ENCODE results near the gene MLF2. TPM values are rescaled to one million over a fixed set of nuclear protein-coding genes. Genes with fewer than 3 reads are reported as not detected.
A peak's percentile ranks its signal among the peaks of the same experiment; 100 is the strongest.
"Not testable (repeated sequence)": the region's sequence is repeated elsewhere in the genome, so short reads cannot be mapped to it uniquely, and the experiment has no call there.

The MLF2 gene
- total RNA-seq, 2 experiments from 2014 or later = 142 to 144 TPM

- H3K9me3 Mint-ChIP-seq (ENCODE audit: low read depth); H3K36me3 Mint-ChIP-seq (ENCODE audit: low read depth); H3K4me1 Mint-ChIP-seq; DNase-seq; H3K27me3 Mint-ChIP-seq; POLR2A ChIA-PET; CTCF ChIA-PET; ATAC-seq; intact Hi-C loops (cut with DNase I, micrococcal nuclease); H3K4me3 Mint-ChIP-seq: not testable (repeated sequence)
- peak overlapping the region; percentile 1 for H3K27ac Mint-ChIP-seq
Observed at GRCh38 chr12:6716031-6716873, 36.7 kb downstream of the MLF2 start.

GRCh38 chr12:6708960-6709394 is 44.0 kb downstream of the MLF2 start:
- Mint-ChIP-seq H3K27me3 (peaks cover 12% of the 10 kb centered on the region), H3K4me3 (peak overlapping the region; percentile 20), H3K36me3 (ENCODE audit: low read depth) (no peaks in the 10 kb centered on the region), H3K4me1 (peaks cover 10% of the 10 kb centered on the region), H3K27ac (peak overlapping the region; percentile 81), H3K9me3 (ENCODE audit: low read depth) (no peaks in the 10 kb centered on the region)
- peak; percentile 82 for ATAC-seq
- peak; percentile 62 for DNase-seq
- intact Hi-C loops (cut with DNase I, micrococcal nuclease) = no loop called here
- ChIA-PET POLR2A (interaction anchor here (0.6 to 1.8 kb wide), 6 partner anchors 14 to 143 kb away, joined by 3 to 10 read pairs (median 4); partner anchors contain the start of genes COPS7A, GPR162, USP5 and ZNF384), CTCF (interaction anchor here (0.6 to 1.9 kb wide), 6 partner anchors 9 to 332 kb away, joined by 3 to 5 read pairs (median 3); no protein-coding TSS in a partner anchor)

- intact Hi-C loops (cut with DNase I, micrococcal nuclease); H3K36me3 Mint-ChIP-seq (ENCODE audit: low read depth); H3K4me3 Mint-ChIP-seq; H3K4me1 Mint-ChIP-seq; ATAC-seq; H3K27ac Mint-ChIP-seq; DNase-seq; H3K9me3 Mint-ChIP-seq (ENCODE audit: low read depth): not testable (repeated sequence)
- peaks cover 15% of the 10 kb centered on the region for H3K27me3 Mint-ChIP-seq
- CTCF ChIA-PET = interaction anchor here (1.1 to 1.9 kb wide), 2 partner anchors 88 to 147 kb away, joined by 3 to 5 read pairs; no protein-coding TSS in a partner anchor
- POLR2A ChIA-PET = interaction anchor here (1.3 to 1.8 kb wide), 3 partner anchors 19 to 144 kb away, joined by 3 to 7 read pairs (median 3); partner anchors contain the start of genes GPR162, USP5 and ZNF384
Observed at GRCh38 chr12:6708351-6708750, 44.6 kb downstream of the MLF2 start.

DNA sequence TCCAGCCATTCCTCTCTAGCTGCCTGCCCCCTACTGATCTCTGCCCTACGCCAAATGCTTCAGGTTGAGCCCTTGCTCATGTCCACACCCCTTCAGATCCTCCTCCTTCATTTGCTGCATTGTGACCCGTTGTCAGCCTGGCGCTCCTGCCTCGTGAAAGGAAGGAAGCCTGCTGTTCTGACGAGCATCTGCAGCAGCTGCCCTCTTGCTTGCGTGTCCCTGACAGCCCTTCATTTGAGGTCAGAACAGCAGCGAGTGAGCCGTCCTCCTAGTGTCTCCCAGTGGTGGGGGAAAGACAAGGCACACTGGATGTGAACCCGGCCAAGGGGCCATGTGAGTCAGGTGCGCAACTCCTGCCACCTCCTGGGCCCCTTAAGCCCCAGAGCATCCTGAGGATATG is 49.3 kb downstream of the MLF2 start:
- peaks cover 44% of the 10 kb centered on the region for H3K27me3 Mint-ChIP-seq
- no peak overlapping the region for H3K4me3 Mint-ChIP-seq
- H3K27ac Mint-ChIP-seq = no peak overlapping the region
- no peaks in the 10 kb centered on the region for H3K9me3 Mint-ChIP-seq (ENCODE audit: low read depth)
- intact Hi-C loops (cut with DNase I, micrococcal nuclease) = no loop called here
- ATAC-seq = peak; percentile 23
- peaks cover 12% of the 10 kb centered on the region for H3K4me1 Mint-ChIP-seq
- H3K36me3 Mint-ChIP-seq (ENCODE audit: low read depth) = no peaks in the 10 kb centered on the region
- ChIA-PET POLR2A (no interaction called here), CTCF (no interaction called here)
- peak; percentile 30 for DNase-seq

DNA sequence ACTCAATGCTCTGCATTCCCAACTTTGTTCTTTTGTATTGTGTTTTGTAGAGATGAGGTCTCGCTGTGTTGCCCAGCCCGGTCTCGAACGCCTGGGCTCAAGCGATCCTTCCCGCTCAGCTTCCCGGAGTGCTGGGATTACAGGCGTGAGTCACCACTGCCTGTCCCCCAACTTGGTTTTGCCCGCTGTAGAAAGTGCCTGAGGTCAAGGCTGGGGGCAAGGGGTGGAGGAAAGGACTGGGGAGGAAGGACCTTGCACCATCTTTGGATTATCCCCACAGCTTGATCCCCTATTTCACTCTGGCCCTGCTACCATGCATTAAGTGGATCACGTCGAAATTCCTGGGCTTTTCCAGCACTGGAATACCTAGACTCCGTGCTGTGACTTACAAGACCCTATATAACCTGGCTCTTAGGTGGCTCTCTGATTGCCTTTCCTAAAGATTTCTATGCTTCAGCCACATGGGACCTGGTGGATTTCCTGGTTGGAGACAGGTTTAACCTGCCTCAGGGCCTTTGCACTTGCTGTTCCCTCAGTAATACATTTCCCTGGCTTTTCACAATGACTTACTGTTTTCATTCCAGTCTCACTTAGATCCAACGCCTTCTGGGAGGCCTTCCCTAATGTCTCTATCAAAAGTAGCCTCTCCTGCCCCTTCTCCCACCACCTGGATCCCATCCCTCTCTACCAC is 51.7 kb downstream of the MLF2 start:
- ATAC-seq (no peak), DNase-seq (no peak)
- Mint-ChIP-seq H3K27ac (no peak overlapping the region), H3K4me3 (peak overlapping the region; percentile 58), H3K4me1 (peaks cover 10% of the 10 kb centered on the region), H3K36me3 (ENCODE audit: low read depth) (no peaks in the 10 kb centered on the region), H3K9me3 (ENCODE audit: low read depth) (no peaks in the 10 kb centered on the region), H3K27me3 (peaks cover 47% of the 10 kb centered on the region)
- POLR2A ChIA-PET = no interaction called here
- intact Hi-C loops (cut with DNase I, micrococcal nuclease) = no loop called here
- CTCF ChIA-PET = interaction anchor here (0.8 kb wide), 1 partner anchor 443 kb away, joined by 3 read pairs; no protein-coding TSS in a partner anchor

DNA sequence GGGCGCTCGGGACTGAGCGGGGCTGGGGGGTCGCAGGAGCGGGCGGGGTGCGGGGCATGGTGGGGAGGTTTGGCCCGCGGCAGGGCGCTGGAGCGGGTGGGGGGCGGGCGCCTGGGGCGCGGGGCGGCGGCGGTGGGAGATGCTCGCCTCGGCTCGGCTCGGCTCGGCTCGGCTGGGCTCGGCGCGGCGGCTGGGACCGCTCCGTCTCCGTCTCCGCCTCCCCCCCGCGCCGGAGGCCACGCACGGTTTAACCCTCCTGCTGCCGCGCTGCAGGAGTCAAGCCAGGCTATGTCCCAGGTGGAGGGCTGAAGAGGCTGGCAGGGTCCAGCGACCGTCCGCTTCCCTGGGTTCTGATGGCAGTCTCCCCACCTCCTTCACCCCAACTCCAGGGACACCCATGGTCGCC is 52.3 kb downstream of the MLF2 start, which contains the start of gene PIANP:
Gene PIANP (minus strand): TSS at position 170 of the 406 bp plus-strand sequence. CDS start 2,754 bp downstream, outside the sequence.
- H3K4me1 Mint-ChIP-seq = peaks cover 10% of the 10 kb centered on the region
- intact Hi-C loops (cut with DNase I, micrococcal nuclease) = no loop called here
- DNase-seq = peak; percentile 72
- H3K4me3 Mint-ChIP-seq = peak within 1 kb of the TSS; percentile 58
- ATAC-seq = peak; percentile 82
- ChIA-PET POLR2A (interaction anchor here (0.6 kb wide), 1 partner anchor 84 kb away, joined by 3 read pairs; no protein-coding TSS in a partner anchor), CTCF (no interaction called here)
- no peaks in the 10 kb centered on the region for H3K36me3 Mint-ChIP-seq (ENCODE audit: low read depth)
- no peaks in the 10 kb centered on the region for H3K9me3 Mint-ChIP-seq (ENCODE audit: low read depth)
- H3K27ac Mint-ChIP-seq = no peak within 1 kb of the TSS
- peaks cover 47% of the 10 kb centered on the region for H3K27me3 Mint-ChIP-seq

DNA sequence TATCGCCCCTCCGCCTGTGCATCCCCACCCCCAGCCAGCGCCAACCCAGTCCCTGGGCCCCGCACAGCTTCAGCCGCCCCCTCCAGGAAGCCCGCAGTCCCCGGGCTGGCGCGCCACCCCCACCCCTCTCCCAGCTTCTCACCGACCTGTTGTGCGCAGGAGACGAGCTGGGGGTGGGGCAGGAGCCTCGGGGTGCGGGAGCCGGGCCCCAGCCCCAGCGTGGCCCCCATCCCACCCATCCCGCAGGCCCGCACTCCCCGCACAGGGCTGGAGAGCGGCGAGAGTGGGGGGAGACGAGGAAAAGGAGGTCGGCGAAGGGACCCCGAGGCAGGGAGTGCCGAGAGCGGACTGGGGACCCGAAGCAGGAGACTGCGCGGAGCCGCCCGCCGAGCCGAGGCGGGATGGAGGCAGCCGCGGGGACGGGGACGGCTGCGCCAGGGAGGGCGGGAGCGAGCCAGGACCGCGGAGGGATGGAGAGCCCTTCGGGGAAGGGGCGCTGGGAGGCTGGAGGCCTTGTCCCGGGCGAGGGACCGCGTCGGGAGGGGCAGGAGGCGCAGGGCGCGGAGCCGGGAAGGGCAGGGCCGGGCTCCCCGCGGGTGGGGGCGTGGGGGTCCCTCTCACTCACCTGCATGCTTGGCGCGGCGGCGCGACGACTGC is 52.8 kb downstream of the MLF2 start:
- Mint-ChIP-seq H3K27me3 (peaks cover 44% of the 10 kb centered on the region), H3K36me3 (ENCODE audit: low read depth) (no peaks in the 10 kb centered on the region), H3K9me3 (ENCODE audit: low read depth) (no peaks in the 10 kb centered on the region), H3K4me1 (peaks cover 10% of the 10 kb centered on the region), H3K4me3 (peak overlapping the region; percentile 52), H3K27ac (no peak overlapping the region)
- intact Hi-C loops (cut with DNase I, micrococcal nuclease) = no loop called here
- ATAC-seq (peak; percentile 45), DNase-seq (peak; percentile 45)
- ChIA-PET CTCF (interaction anchor here (0.5 to 1.0 kb wide), 7 partner anchors 9 to 370 kb away, joined by 3 to 4 read pairs (median 3); no protein-coding TSS in a partner anchor), POLR2A (interaction anchor here (0.6 to 0.9 kb wide), 2 partner anchors 11 to 85 kb away, joined by 3 to 5 read pairs; partner anchors contain the start of gene ZNF384)

DNA sequence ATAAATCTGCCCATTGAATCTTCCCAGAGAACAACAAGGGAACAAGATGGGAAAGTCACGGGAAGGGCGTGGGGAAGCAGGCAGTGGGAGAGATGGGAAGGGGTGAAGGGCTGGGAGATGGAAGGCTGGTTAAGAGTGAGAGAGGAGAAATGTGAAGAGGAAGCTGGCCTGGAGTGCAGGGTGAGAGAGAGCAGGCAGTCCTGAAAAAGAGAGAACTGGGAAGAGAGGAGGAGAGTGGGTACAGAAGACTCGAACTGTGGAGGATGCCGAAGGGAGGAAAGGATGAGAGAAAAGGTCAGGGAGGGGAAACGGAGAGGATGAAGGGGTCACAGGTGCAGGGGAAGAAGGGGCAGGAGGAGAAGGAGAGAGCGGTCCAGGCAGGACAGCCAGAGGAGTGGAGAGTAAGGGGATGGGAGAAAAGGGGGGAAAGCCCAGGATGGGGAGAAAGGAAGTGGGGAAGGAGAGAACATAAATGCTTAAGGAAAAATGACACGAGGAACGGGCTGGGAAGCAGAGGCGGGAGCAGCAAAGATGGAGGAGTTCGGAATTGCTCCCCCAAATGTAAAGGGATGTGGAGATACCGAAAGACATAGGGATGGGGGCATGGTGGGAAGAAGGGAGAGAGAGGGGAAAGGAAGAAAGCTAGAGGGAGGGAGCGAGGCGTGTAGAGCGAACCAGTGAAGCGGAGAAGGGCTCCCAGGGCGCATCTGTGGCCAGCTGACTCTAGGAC is 53.5 kb downstream of the MLF2 start:
- peaks cover 41% of the 10 kb centered on the region for H3K27me3 Mint-ChIP-seq
- CTCF ChIA-PET = interaction anchor here (0.6 to 1.3 kb wide), 7 partner anchors 10 to 369 kb away, joined by 3 to 6 read pairs (median 3); partner anchors contain the start of gene ZNF384
- ATAC-seq = no peak

GRCh38 chr12:6698352-6699046 is 54.4 kb downstream of the MLF2 start:
- peaks cover 34% of the 10 kb centered on the region for H3K27me3 Mint-ChIP-seq
- CTCF ChIA-PET = interaction anchor here (0.6 to 1.3 kb wide), 2 partner anchors 9 to 138 kb away, joined by 3 to 6 read pairs; partner anchors contain the start of gene ZNF384
- H3K4me3 Mint-ChIP-seq = no peak overlapping the region
- DNase-seq (no peak), ATAC-seq (no peak)
- H3K27ac Mint-ChIP-seq = no peak overlapping the region
- H3K36me3 Mint-ChIP-seq (ENCODE audit: low read depth) = no peaks in the 10 kb centered on the region
- intact Hi-C loops (cut with DNase I, micrococcal nuclease) = loop anchor here in 1 of 2 experiments (1.0 kb wide), 1 partner anchor 81 kb away; no protein-coding TSS in a partner anchor
- no peaks in the 10 kb centered on the region for H3K9me3 Mint-ChIP-seq (ENCODE audit: low read depth)
- peaks cover 10% of the 10 kb centered on the region for H3K4me1 Mint-ChIP-seq
- POLR2A ChIA-PET = interaction anchor here (0.7 kb wide), 1 partner anchor 254 kb away, joined by 3 read pairs; no protein-coding TSS in a partner anchor

More for the DNA sequence above, 53.5 kb downstream of the MLF2 start:
- H3K9me3 Mint-ChIP-seq (ENCODE audit: low read depth) = no peaks in the 10 kb centered on the region
- H3K4me1 Mint-ChIP-seq = peaks cover 10% of the 10 kb centered on the region
- intact Hi-C loops (cut with DNase I, micrococcal nuclease) = no loop called here
- H3K4me3 Mint-ChIP-seq = peak overlapping the region; percentile 52
- no peak overlapping the region for H3K27ac Mint-ChIP-seq
- H3K36me3 Mint-ChIP-seq (ENCODE audit: low read depth) = no peaks in the 10 kb centered on the region
- POLR2A ChIA-PET = interaction anchor here (0.9 kb wide), 1 partner anchor 10 kb away, joined by 5 read pairs; the partner anchor contains the start of gene ZNF384
- no peak for DNase-seq
